ENCODE data around the gene MARCKS.

DNA sequence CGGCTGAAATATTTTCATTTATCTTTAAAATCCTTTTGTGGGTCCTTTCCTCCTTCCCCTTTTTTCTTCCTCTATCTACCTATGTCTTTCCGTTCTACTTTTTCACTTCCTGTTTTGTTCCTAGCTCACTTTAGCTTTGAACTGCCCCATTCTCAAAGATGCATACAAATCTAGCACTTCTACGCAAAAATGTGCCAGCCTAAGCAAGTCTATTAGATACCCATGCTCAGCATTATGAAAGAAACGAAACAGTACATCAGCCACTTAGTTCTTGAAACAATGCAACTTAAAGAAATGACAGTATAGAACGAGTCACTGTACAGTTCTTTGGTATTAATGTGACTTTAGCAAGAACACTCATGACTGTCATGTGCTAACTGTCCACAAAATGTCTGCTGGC, 47.3 kb upstream of the MARCKS start:
- TF ChIP-seq, protein P1, sequence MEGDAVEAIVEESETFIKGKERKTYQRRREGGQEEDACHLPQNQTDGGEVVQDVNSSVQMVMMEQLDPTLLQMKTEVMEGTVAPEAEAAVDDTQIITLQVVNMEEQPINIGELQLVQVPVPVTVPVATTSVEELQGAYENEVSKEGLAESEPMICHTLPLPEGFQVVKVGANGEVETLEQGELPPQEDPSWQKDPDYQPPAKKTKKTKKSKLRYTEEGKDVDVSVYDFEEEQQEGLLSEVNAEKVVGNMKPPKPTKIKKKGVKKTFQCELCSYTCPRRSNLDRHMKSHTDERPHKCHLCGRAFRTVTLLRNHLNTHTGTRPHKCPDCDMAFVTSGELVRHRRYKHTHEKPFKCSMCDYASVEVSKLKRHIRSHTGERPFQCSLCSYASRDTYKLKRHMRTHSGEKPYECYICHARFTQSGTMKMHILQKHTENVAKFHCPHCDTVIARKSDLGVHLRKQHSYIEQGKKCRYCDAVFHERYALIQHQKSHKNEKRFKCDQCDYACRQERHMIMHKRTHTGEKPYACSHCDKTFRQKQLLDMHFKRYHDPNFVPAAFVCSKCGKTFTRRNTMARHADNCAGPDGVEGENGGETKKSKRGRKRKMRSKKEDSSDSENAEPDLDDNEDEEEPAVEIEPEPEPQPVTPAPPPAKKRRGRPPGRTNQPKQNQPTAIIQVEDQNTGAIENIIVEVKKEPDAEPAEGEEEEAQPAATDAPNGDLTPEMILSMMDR (IDR thresholded peaks at IDR 0.05; ENCODE audit: borderline replicate concordance, extremely low read depth, low read length, poor library complexity, severe bottlenecking): no peak
- TF ChIP-seq EZH2 (IDR thresholded peaks at IDR 0.05; ENCODE audit: borderline replicate concordance, low read depth, low read length, severe bottlenecking): no peak

Data from DND-41 (cell line).